NCI-H2029 treated with DMSO at 0.1 percent for 48 hours (cell line): ENCODE data around the gene AIDA.

Source experiments
- DNase-seq: peaks from one replicate; lab custom pipeline; 2025; lab: John Stamatoyannopoulos, UW

AIDA gene

GRCh38 chr1:222643938-222644635 lies 68.2 kb downstream of the AIDA start:
- DNase-seq: peak; percentile 96

GRCh38 chr1:222643606-222643937 lies 68.7 kb downstream of the AIDA start:
- no peak for DNase-seq

- no peak for DNase-seq
These were observed 69.8 kb downstream of the AIDA start for GRCh38 chr1:222642468-222642867.

- no peak for DNase-seq
These were observed 70.9 kb downstream of the AIDA start for GRCh38 chr1:222641269-222641948.

- DNase-seq: peak; percentile 77
These were observed 77.9 kb downstream of the AIDA start for GRCh38 chr1:222634180-222635013.

- DNase-seq: no peak
These were observed 79.5 kb downstream of the AIDA start for GRCh38 chr1:222632749-222633148.

GRCh38 chr1:222631611-222632208 lies 80.6 kb downstream of the AIDA start:
- no peak for DNase-seq

GRCh38 chr1:222629921-222630535 lies 82.3 kb downstream of the AIDA start:
- no peak for DNase-seq

GRCh38 chr1:222627232-222627631 lies 85.1 kb downstream of the AIDA start:
- DNase-seq: no peak

- DNase-seq: no peak
These were observed 88.1 kb downstream of the AIDA start for GRCh38 chr1:222624214-222624613.

- no peak for DNase-seq
These were observed 88.8 kb downstream of the AIDA start for GRCh38 chr1:222623458-222623857.

GRCh38 chr1:222622765-222623164 lies 89.5 kb downstream of the AIDA start:
- no peak for DNase-seq

GRCh38 chr1:222620566-222620965 lies 91.7 kb downstream of the AIDA start:
- DNase-seq: no peak

- no peak for DNase-seq
These were observed 93.3 kb downstream of the AIDA start for GRCh38 chr1:222618880-222619596.
